Measurements from ENCODE around the gene ATP9B. TPM values are rescaled to one million over a fixed set of nuclear protein-coding genes. Genes with fewer than 3 reads are reported as not detected.

The ATP9B gene
- total RNA-seq, result 26.2 and 27.1 TPM in 2 replicates

DNA sequence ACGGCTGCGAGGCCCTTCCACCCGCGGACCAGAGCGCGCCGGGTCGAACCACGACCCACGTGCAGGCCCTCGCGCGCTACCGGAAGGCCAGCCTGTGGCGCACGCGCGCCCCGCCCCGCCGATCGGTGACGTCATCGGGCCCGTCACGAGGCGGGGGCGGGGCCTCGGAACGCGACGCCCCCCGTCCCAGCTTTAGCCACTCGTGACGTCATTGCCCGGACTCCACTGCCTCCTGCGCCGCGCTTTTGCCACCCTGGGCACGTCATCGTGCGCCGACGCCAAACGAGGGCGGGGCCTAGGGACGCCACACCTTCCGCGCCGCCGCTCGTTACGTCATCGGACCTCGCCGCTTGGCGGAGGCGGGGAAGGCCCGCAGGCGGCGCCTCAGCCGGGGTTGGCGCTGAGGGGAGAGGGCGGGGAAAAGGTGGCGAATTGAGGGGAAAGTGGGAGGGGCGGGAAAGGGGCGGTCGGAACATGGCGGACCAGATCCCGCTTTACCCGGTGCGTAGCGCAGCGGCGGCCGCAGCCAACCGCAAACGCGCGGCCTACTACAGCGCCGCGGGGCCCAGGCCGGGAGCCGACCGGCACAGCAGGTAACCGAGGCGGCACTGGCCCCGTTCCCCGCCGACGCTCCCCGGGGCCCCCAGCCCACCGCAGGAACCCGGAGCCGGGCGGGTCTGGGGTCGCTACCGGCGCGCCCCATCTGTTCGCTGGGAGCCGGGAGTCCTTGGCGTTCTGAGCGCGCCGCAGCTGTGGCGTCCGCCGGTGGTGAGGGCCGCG, at the start of gene ATP9B:
Gene ATP9B, plus strand, starts transcription at position 458 of the 780 bp plus-strand sequence. Its CDS starts 17 bp downstream, at position 475.

GRCh38 chr18:79395761-79396404, 326.7 kb downstream of the ATP9B start, which contains the start of gene NFATC1:
Gene NFATC1, plus strand, starts transcription at chr18:79395930. Its CDS starts 295 bp downstream, at chr18:79396225.

Other genes starting within 250 kb of the ATP9B start
- not detected in 2 replicates for gene SALL3, start 89.6 kb upstream of the ATP9B start, total RNA-seq